ENCODE measurements around the gene CRCP. TPM values are rescaled to one million over a fixed set of nuclear protein-coding genes. Genes with fewer than 3 reads are reported as not detected.

The CRCP gene
- total RNA-seq, 1 experiment from 2014 or later: 48.2 TPM

DNA sequence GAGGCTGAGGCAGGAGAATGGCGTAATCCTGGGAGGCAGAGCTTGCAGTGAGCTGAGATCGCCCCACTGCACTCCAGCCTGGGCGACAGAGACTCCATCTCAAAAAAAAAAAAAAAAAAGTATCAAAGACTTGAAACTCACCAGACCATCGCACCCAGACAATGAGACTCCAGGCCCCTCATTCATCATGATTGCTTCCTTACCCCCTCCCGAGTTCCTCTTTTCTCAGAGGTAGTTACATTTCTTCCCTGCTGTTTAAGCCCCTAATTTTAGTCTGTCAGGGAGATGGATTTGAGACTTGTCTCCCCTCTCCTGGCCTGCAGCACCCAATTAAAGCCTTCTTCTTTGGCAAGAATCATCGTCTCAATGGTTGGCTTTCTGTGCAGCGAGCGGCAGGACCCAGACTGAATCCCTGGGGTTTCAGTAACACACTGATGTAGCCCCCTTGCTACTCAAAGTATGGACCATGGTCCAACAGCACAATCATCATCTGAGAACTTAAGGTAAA is 71.1 kb downstream of the CRCP start:
- H3K4me1 ChIP-seq: no peaks in the 10 kb centered on the region
- H3K9me3 Mint-ChIP-seq (ENCODE audit: unreplicated experiment): no peaks in the 10 kb centered on the region

DNA sequence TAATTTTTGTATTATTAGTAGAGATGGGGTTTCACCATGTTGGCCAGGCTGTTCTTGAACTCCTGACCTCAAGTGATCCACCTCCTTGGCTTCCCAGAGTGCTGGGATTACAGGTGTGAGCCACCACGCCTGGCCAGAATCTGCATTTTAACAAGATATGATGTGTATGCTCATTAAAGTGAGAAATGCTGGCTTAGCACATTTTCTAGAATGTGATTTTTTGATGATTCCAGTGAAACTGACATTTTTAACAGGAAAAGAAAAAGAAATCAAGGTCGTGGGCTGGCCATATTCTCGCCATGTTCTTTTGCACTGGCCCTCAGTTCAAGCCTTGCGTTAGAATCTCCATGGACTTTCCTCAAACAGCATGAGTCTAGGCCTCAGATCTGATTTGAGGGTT is 72.3 kb downstream of the CRCP start:
- Histone ChIP-seq H3K4me3 (ENCODE audit: low read depth, low read length) (no peak overlapping the region), H3K9me3 (peaks cover 15% of the 10 kb centered on the region; the same call in 1 of the 2 replicates), H3K4me1 (no peaks in the 10 kb centered on the region), H3K36me3 (ENCODE audit: control insufficient read depth, insufficient read depth, low read length) (no peaks in the 10 kb centered on the region; the same call in 1 of the 2 replicates), H3K27me3 (replicated peaks; ENCODE audit: control insufficient read depth, insufficient read depth, low read length) (no peaks in the 10 kb centered on the region)
- no peak overlapping the region for H3K4me3 Mint-ChIP-seq (ENCODE audit: unreplicated experiment)
- TF ChIP-seq, protein P1, sequence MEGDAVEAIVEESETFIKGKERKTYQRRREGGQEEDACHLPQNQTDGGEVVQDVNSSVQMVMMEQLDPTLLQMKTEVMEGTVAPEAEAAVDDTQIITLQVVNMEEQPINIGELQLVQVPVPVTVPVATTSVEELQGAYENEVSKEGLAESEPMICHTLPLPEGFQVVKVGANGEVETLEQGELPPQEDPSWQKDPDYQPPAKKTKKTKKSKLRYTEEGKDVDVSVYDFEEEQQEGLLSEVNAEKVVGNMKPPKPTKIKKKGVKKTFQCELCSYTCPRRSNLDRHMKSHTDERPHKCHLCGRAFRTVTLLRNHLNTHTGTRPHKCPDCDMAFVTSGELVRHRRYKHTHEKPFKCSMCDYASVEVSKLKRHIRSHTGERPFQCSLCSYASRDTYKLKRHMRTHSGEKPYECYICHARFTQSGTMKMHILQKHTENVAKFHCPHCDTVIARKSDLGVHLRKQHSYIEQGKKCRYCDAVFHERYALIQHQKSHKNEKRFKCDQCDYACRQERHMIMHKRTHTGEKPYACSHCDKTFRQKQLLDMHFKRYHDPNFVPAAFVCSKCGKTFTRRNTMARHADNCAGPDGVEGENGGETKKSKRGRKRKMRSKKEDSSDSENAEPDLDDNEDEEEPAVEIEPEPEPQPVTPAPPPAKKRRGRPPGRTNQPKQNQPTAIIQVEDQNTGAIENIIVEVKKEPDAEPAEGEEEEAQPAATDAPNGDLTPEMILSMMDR (IDR thresholded peaks at IDR 0.05; ENCODE audit: insufficient read depth in 1 of 2, low read depth in 1 of 2, low read length in 1 of 2, severe bottlenecking in 1 of 2, unreplicated experiment in 1 of 2): no peak
- no peaks in the 10 kb centered on the region for H3K36me3 Mint-ChIP-seq (ENCODE audit: insufficient read depth, unreplicated experiment)
- intact Hi-C loops (cut with micrococcal nuclease; ENCODE audit: unreplicated experiment): no loop called here
- H3K9me3 Mint-ChIP-seq (ENCODE audit: unreplicated experiment): no peaks in the 10 kb centered on the region
- no peaks in the 10 kb centered on the region for H3K27me3 Mint-ChIP-seq (ENCODE audit: insufficient read depth, unreplicated experiment)
- POLR2A ChIA-PET: no interaction called here
- H3K27ac Mint-ChIP-seq (ENCODE audit: unreplicated experiment): no peak overlapping the region
- CTCF ChIA-PET: interaction anchor here (0.7 kb wide), 1 partner anchor 47 kb away, joined by 4 read pairs; no protein-coding TSS in a partner anchor
- no TSS peak for BruUV-seq (replicated peaks)
- no peak for DNase-seq
- H3K4me1 Mint-ChIP-seq (ENCODE audit: low read depth, unreplicated experiment): peaks cover 7% of the 10 kb centered on the region

More for the DNA sequence above, 71.1 kb downstream of the CRCP start:
- DNase-seq: no peak
- TF ChIP-seq, protein P1 (IDR thresholded peaks at IDR 0.05; ENCODE audit: insufficient read depth in 1 of 2, low read depth in 1 of 2, low read length in 1 of 2, severe bottlenecking in 1 of 2, unreplicated experiment in 1 of 2): no peak
- H3K27ac Mint-ChIP-seq (ENCODE audit: unreplicated experiment): no peak overlapping the region
- Histone ChIP-seq H3K9me3 (peaks cover 15% of the 10 kb centered on the region; the same call in 1 of the 2 replicates), H3K36me3 (ENCODE audit: control insufficient read depth, insufficient read depth, low read length) (no peaks in the 10 kb centered on the region; the same call in 1 of the 2 replicates), H3K27me3 (replicated peaks; ENCODE audit: control insufficient read depth, insufficient read depth, low read length) (no peaks in the 10 kb centered on the region), H3K4me3 (ENCODE audit: low read depth, low read length) (no peak overlapping the region)
- peaks cover 7% of the 10 kb centered on the region for H3K4me1 Mint-ChIP-seq (ENCODE audit: low read depth, unreplicated experiment)
- no peaks in the 10 kb centered on the region for H3K36me3 Mint-ChIP-seq (ENCODE audit: insufficient read depth, unreplicated experiment)
- POLR2A ChIA-PET: no interaction called here
- CTCF ChIA-PET: no interaction called here
- intact Hi-C loops (cut with micrococcal nuclease; ENCODE audit: unreplicated experiment): no loop called here
- no TSS peak for BruUV-seq (replicated peaks)
- no peak overlapping the region for H3K4me3 Mint-ChIP-seq (ENCODE audit: unreplicated experiment)
- no peaks in the 10 kb centered on the region for H3K27me3 Mint-ChIP-seq (ENCODE audit: insufficient read depth, unreplicated experiment)

DNA sequence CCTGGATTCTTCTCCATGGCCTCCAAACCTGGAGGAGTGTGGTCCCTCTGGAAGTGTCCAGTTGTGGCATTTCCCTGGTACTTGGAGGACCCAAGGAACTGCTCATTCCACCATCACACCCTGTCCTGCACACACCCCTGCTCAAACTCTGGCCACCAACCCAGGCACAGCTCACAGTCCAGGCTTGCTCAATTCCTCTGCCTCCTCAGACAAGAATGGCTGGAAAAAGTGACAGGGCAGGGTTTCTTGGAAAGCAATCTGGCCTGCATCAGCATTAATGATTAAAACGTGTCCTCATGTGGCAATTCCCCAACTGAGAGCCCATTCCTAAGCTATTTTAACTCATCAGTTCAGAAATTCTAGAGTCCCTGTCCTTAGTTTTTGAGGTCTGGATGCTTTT is 73.3 kb downstream of the CRCP start:
- no peaks in the 10 kb centered on the region for H3K9me3 Mint-ChIP-seq (ENCODE audit: unreplicated experiment)
- TF ChIP-seq, protein P1 (IDR thresholded peaks at IDR 0.05; ENCODE audit: insufficient read depth in 1 of 2, low read depth in 1 of 2, low read length in 1 of 2, severe bottlenecking in 1 of 2, unreplicated experiment in 1 of 2): no peak
- Histone ChIP-seq H3K27me3 (replicated peaks; ENCODE audit: control insufficient read depth, insufficient read depth, low read length) (no peaks in the 10 kb centered on the region), H3K36me3 (ENCODE audit: control insufficient read depth, insufficient read depth, low read length) (no peaks in the 10 kb centered on the region), H3K9me3 (peaks cover 15% of the 10 kb centered on the region; the same call in 1 of the 2 replicates), H3K4me1 (no peaks in the 10 kb centered on the region), H3K4me3 (ENCODE audit: low read depth, low read length) (no peak overlapping the region)
- no peak overlapping the region for H3K4me3 Mint-ChIP-seq (ENCODE audit: unreplicated experiment)
- H3K36me3 Mint-ChIP-seq (ENCODE audit: insufficient read depth, unreplicated experiment): no peaks in the 10 kb centered on the region
- intact Hi-C loops (cut with micrococcal nuclease; ENCODE audit: unreplicated experiment): no loop called here
- no peaks in the 10 kb centered on the region for H3K27me3 Mint-ChIP-seq (ENCODE audit: insufficient read depth, unreplicated experiment)
- ChIA-PET CTCF (no interaction called here), POLR2A (no interaction called here)
- peaks cover 7% of the 10 kb centered on the region for H3K4me1 Mint-ChIP-seq (ENCODE audit: low read depth, unreplicated experiment)
- H3K27ac Mint-ChIP-seq (ENCODE audit: unreplicated experiment): no peak overlapping the region
- no peak for DNase-seq
- BruUV-seq (replicated peaks): no TSS peak
